Omental fat pad (tissue), 4 donors: Measurements from ENCODE around the gene GUCA2A. TPM values are rescaled to one million over a fixed set of nuclear protein-coding genes. Genes with fewer than 3 reads are reported as not detected.

Experiments used
- ATAC-seq: fragments of 150-250 bp; one replicate; pipeline ENCODE4 v1.9.1; 2016; ENCODE audit warnings: mild to moderate bottlenecking, moderate library complexity; ENCODE audit not compliant: low FRiP score
- DNase-seq: peaks from one replicate; pipeline ENCODE4 v3.0.0-alpha.2; 2019; ENCODE audit warnings: low spot score
- CTCF ChIP-seq, 3 donors: fragments of 450-650 bp; IDR thresholded peaks; one replicate each; pipeline ENCODE4 v1.5.1; 2016 to 2017; ENCODE audit warnings: antibody characterized with exemption in 3 of 3, mild to moderate bottlenecking in 3 of 3, moderate library complexity in 2 of 3
- total RNA-seq, 4 donors: library from RNA; depleted of rRNA; stranded (reverse); fragments of >200 nt; gene quantifications; one replicate each; pipeline ENCODE4 v1.1.0, GENCODE V29; 2016

Gene GUCA2A
- total RNA-seq, 4 donors from 2014 or later = not detected

DNA sequence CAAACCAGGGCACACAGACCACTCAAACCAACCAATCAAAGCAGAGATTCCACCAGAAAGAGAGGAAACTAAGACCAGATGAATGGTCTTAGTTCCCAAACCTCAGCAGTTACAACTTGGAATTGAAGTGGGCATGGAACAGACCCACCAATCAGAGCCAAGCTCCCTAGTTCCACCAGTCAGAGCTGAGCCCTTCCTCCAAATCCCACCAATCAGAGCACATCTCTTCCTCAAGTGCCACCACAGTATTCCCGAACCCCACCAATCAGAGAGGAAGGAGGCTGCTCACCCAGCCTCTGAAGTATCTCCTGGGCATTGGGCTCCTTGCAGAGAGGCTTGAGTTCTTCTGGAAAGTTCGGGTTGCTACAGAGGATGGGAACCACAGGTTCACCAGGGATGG is 1.4 kb downstream of the GUCA2A start:
- no peak for ATAC-seq
- DNase-seq = no peak
- no peak for TF ChIP-seq CTCF (IDR thresholded peaks at IDR 0.05)

GRCh38 chr1:42162181-42162580 is 2.4 kb downstream of the GUCA2A start:
- ATAC-seq (no peak), DNase-seq (no peak)
- no peak for TF ChIP-seq CTCF (IDR thresholded peaks at IDR 0.05)

DNA sequence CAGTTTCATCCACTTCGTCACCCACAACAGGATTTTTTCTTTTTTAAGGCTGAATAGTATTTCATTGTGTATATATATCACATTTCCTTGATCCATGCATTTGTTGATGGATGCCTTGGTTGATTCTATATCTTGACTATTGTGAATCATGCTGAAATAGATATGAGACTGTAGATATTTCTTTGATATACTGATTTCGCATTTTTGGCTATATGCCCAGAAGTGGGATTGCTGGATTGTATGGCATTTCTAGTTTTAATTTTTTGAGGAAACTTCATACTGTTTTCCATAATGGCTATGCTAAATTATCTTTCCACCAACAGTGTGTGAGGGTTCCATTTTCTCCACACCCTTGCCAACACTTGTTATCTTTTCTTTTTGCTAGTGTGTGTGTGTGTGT is 6.4 kb downstream of the GUCA2A start:
- TF ChIP-seq CTCF (IDR thresholded peaks at IDR 0.05) = no peak
- ATAC-seq (no peak), DNase-seq (no peak)

GRCh38 chr1:42157667-42158066 is 6.9 kb downstream of the GUCA2A start:
- ATAC-seq (no peak), DNase-seq (no peak)
- TF ChIP-seq CTCF (IDR thresholded peaks at IDR 0.05) = no peak

DNA sequence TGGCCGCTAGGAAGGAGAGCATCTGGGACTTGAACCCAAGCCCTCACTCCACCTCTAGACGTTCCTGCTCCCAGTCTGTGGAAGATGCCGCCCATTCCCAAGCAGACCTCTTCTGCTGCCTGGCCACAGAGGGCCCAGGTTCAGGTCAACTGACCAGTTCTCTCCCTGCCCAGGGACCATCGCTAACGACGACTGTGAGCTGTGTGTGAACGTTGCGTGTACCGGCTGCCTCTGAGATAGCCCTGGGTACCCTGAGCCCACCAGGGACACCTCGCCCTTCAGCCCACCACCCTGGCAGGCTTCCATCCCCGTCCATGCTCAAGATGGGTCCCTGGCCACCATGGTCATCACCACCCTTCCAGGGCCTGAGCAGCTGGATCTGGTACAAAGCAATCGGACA is 9.2 kb downstream of the GUCA2A start:
- ATAC-seq = no peak
- DNase-seq = no peak
- TF ChIP-seq CTCF (IDR thresholded peaks at IDR 0.05) = no peak

GRCh38 chr1:42154685-42155084 is 9.9 kb downstream of the GUCA2A start:
- no peak for TF ChIP-seq CTCF (IDR thresholded peaks at IDR 0.05)

GRCh38 chr1:42153624-42154023 is 10.9 kb downstream of the GUCA2A start:
- TF ChIP-seq CTCF (IDR thresholded peaks at IDR 0.05) = no peak
- ATAC-seq (no peak), DNase-seq (no peak)

More at GRCh38 chr1:42154685-42155084, 9.9 kb downstream of the GUCA2A start:
- DNase-seq (no peak), ATAC-seq (no peak)
